IMR-90 (cell line): ENCODE results near the gene TNFRSF1A. TPM values are rescaled to one million over a fixed set of nuclear protein-coding genes. Genes with fewer than 3 reads are reported as not detected.

Experiments
- ATAC-seq: fragments of 200-7000 bp; cut with Tn5 transposase; 2 replicates; pipeline ENCODE4 v1.9.1; 2020; ENCODE audit warnings: low read depth, mild to moderate bottlenecking, moderate library complexity
- BruUV-seq: library from RNA; stranded (reverse); fragments of 400-500 nt; replicated peaks from 2 replicates; lab custom pipeline; 2021; lab: Mats Ljungman, UMichigan
- CTCF ChIA-PET: fragments of 300-600 bp; formaldehyde crosslinking; extraction: SDS; loops from one replicate; lab custom pipeline; 2021; ENCODE audit warnings: antibody characterized with exemption; lab: Yijun Ruan, JAX
- POLR2A ChIA-PET: fragments of 300-600 bp; sonication (Branson Sonifier 250); formaldehyde crosslinking; loops from one replicate; lab custom pipeline; 2022; ENCODE audit warnings: antibody characterized with exemption; ENCODE audit not compliant: unreplicated experiment; lab: Charles Lee
- DNase-seq: peaks from one replicate; pipeline ENCODE4 v3.0.0; 2013
- H2AFZ ChIP-seq: replicated peaks from 2 replicates; pipeline ENCODE3; 2013; ENCODE audit warnings: low read length, mild to moderate bottlenecking; ENCODE audit not compliant: poor library complexity
- H2AK5ac ChIP-seq: 2 replicates; pipeline ENCODE4 v1.6.1; 2013; ENCODE audit warnings: low read depth, low read length, inconsistent platforms
- H2AK9ac ChIP-seq: replicated peaks from 2 replicates; pipeline ENCODE3; 2013; ENCODE audit warnings: mild to moderate bottlenecking, low read depth, low read length, moderate library complexity; ENCODE audit not compliant: poor library complexity
- H2BK120ac ChIP-seq: 2 replicates; pipeline ENCODE4 v1.6.1; 2013; ENCODE audit warnings: low read depth, low read length, inconsistent platforms
- H2BK15ac ChIP-seq: 3 replicates; pipeline ENCODE4 v1.6.1; 2013; ENCODE audit warnings: low read depth, low read length, inconsistent platforms
- H2BK20ac ChIP-seq: 2 replicates; pipeline ENCODE4 v1.6.1; 2013; ENCODE audit warnings: low read depth, mild to moderate bottlenecking, inconsistent platforms, low read length, moderate library complexity
- H2BK5ac ChIP-seq: 2 replicates; pipeline ENCODE4 v1.6.1; 2013; ENCODE audit warnings: mild to moderate bottlenecking, low read depth, low read length, inconsistent platforms; ENCODE audit not compliant: poor library complexity, severe bottlenecking
- H3K14ac ChIP-seq: replicated peaks from 2 replicates; pipeline ENCODE4 v1.6.1; 2013; ENCODE audit warnings: low read depth, low read length, inconsistent platforms
- H3K18ac ChIP-seq: 2 replicates; pipeline ENCODE4 v1.6.1; 2013; ENCODE audit warnings: low read depth, low read length, control low read depth
- H3K23ac ChIP-seq: 2 replicates; pipeline ENCODE4 v1.6.1; 2013; ENCODE audit warnings: low read depth, low read length, inconsistent platforms
- H3K27ac ChIP-seq: 2 replicates; pipeline ENCODE4 v1.5.1; 2013; ENCODE audit warnings: mild to moderate bottlenecking, control low read depth, low read length; ENCODE audit not compliant: insufficient read depth
- H3K27me3 ChIP-seq: 2 replicates; pipeline ENCODE4 v1.6.1; 2013; ENCODE audit warnings: low read length; ENCODE audit not compliant: control insufficient read depth, insufficient read depth
- H3K36me3 ChIP-seq: 2 replicates; pipeline ENCODE4 v1.6.1; 2013; ENCODE audit warnings: low read length, mixed read lengths; ENCODE audit not compliant: control insufficient read depth, insufficient read depth
- H3K4ac ChIP-seq: 2 replicates; pipeline ENCODE4 v1.6.1; 2013; ENCODE audit warnings: low read depth, low read length, inconsistent platforms
- H3K4me1 ChIP-seq: 2 replicates; pipeline ENCODE4 v1.6.1; 2013; ENCODE audit warnings: low read length, mixed read lengths; ENCODE audit not compliant: control insufficient read depth, insufficient read depth
- H3K4me2 ChIP-seq: 2 replicates; pipeline ENCODE4 v1.6.1; 2013; ENCODE audit warnings: low read depth, mild to moderate bottlenecking, control low read depth, low read length, moderate library complexity
- H3K4me3 ChIP-seq: 2 replicates; pipeline ENCODE4 v1.5.1; 2013; ENCODE audit warnings: low read depth, mild to moderate bottlenecking, control low read depth, low read length, moderate library complexity; ENCODE audit not compliant: insufficient read depth
- H3K56ac ChIP-seq: 2 replicates; pipeline ENCODE4 v1.6.1; 2013; ENCODE audit warnings: low read length, inconsistent platforms; ENCODE audit not compliant: insufficient read depth; ENCODE audit errors: extremely low read depth
- H3K79me1 ChIP-seq, 2 experiments: 2 replicates each; pipeline ENCODE4 v1.6.1; 2013; ENCODE audit warnings: low read length in 2 of 2, inconsistent platforms in 1 of 2, low read depth in 1 of 2
- H3K9ac ChIP-seq: 2 replicates; pipeline ENCODE4 v1.6.1; 2013; ENCODE audit warnings: low read depth, low read length, control low read depth
- H3K9me1 ChIP-seq: 2 replicates; pipeline ENCODE4 v1.6.1; 2013; ENCODE audit warnings: low read length, inconsistent platforms; ENCODE audit not compliant: insufficient read depth
- H3K9me3 ChIP-seq: 2 replicates; pipeline ENCODE4 v1.6.1; 2013; ENCODE audit warnings: low read length; ENCODE audit not compliant: control insufficient read depth, insufficient read depth
- H4K20me1 ChIP-seq: 2 replicates; pipeline ENCODE4 v1.6.1; 2013; ENCODE audit warnings: low read length, inconsistent platforms; ENCODE audit not compliant: insufficient read depth
- H4K5ac ChIP-seq: 2 replicates; pipeline ENCODE4 v1.6.1; 2013; ENCODE audit warnings: mild to moderate bottlenecking, low read depth, low read length, control low read depth
- H4K8ac ChIP-seq, 2 experiments: 2 replicates each; pipeline ENCODE4 v1.6.1; 2013; ENCODE audit warnings: low read depth in 2 of 2, low read length in 2 of 2, control low read depth in 1 of 2, inconsistent platforms in 1 of 2
- H4K91ac ChIP-seq: 2 replicates; pipeline ENCODE4 v1.6.1; 2013; ENCODE audit warnings: low read depth, low read length, inconsistent platforms; ENCODE audit not compliant: insufficient read depth
- BHLHE40 ChIP-seq: fragments of 150-350 bp; IDR thresholded peaks from 2 replicates; pipeline ENCODE4 v1.6.1; 2016; ENCODE audit warnings: mild to moderate bottlenecking, low read depth, low read length
- CEBPB ChIP-seq: IDR thresholded peaks from 2 replicates; pipeline ENCODE4 v1.6.1; 2012; ENCODE audit warnings: low read depth, low read length, improper control_type of control experiment
- ELK1 ChIP-seq: fragments of 150-350 bp; IDR thresholded peaks from 2 replicates; pipeline ENCODE4 v1.6.1; 2016; ENCODE audit warnings: low read depth, mild to moderate bottlenecking, low read length, moderate library complexity, borderline replicate concordance
- SMC3 ChIP-seq: fragments of 150-350 bp; IDR thresholded peaks from 2 replicates; pipeline ENCODE4 v1.6.1; 2016; ENCODE audit warnings: low read depth, mild to moderate bottlenecking, antibody characterized with exemption, low read length, moderate library complexity
- WGBS, 2 experiments: methylation state at CpG; one replicate each; pipeline versions ENCODE4 v1.1.5 to v1.1.7; 2013; ENCODE audit warnings: missing lambda C conversion rate in 2 of 2; ENCODE audit not compliant: insufficient read length in 1 of 2; ENCODE audit errors: extremely low coverage in 2 of 2; 5-methylcytosine and 5-hydroxymethylcytosine counted together
- dilution Hi-C: fragments of 300-500 bp; cut with HindIII; formaldehyde crosslinking; loops from one replicate; pipeline ENCODE4 v1.14.3; 2018; ENCODE audit warnings: low sequenced_read_pairs; ENCODE audit not compliant: unreplicated experiment
- in situ Hi-C: fragments of 300-500 bp; cut with MboI; formaldehyde crosslinking; loops from 3 replicates; pipeline ENCODE4 v1.14.3; 2019; ENCODE audit warnings: low sequenced_read_pairs, inconsistent platforms, mixed read lengths
- intact Hi-C: fragments of 100-400 bp; cut with micrococcal nuclease; formaldehyde crosslinking; loops from 2 replicates; pipeline ENCODE4 v1.10.0; 2022
- polyA plus RNA-seq, 3 experiments: library from polyadenylated mRNA; depleted of rRNA; stranded (reverse); fragments of >200 nt; gene quantifications; 2 replicates each; pipeline ENCODE4 v1.2.3, GENCODE V29; 2012; ENCODE audit warnings: low replicate concordance in 1 of 3
- total RNA-seq: library from RNA; depleted of rRNA; stranded (reverse); fragments of >200 nt; gene quantifications from 2 replicates; pipeline ENCODE4 v1.2.3, GENCODE V29; 2012

Gene TNFRSF1A
- total and polyA plus RNA-seq, 2 of the 4 experiments (the other 2 are of a cell fraction), result 79.6 to 136 TPM

GRCh38 chr12:6336889-6337853 lies 4.7 kb downstream of the TNFRSF1A start:
- peak overlapping the region; percentile 83 for H3K27ac ChIP-seq
- H2BK20ac ChIP-seq, result peak overlapping the region; percentile 60
- H3K23ac ChIP-seq, result peak overlapping the region; percentile 90
- H2BK5ac ChIP-seq, result peak overlapping the region; percentile 93
- peak overlapping the region; percentile 96 for H3K4me2 ChIP-seq
- peaks cover 62% of the 10 kb centered on the region for H3K4me1 ChIP-seq
- H2AK9ac ChIP-seq, result peak overlapping the region; percentile 97
- no TSS peak for BruUV-seq
- H4K91ac ChIP-seq, result peak overlapping the region; percentile 94
- no peak for ATAC-seq
- DNase-seq, result no peak
- peak overlapping the region; percentile 87 for H4K5ac ChIP-seq
- intact Hi-C loops (loop anchor here (1.0 to 2.0 kb wide), 4 partner anchors 36 to 196 kb away; partner anchors contain the start of gene LTBR), dilution Hi-C loops (no loop called here), in situ Hi-C loops (loop anchor here (5.0 to 10.0 kb wide), 2 partner anchors 35 to 208 kb away; no protein-coding TSS in a partner anchor)
- H3K56ac ChIP-seq, result peak overlapping the region; percentile 97
- peak overlapping the region; percentile 87 for H3K14ac ChIP-seq
- no peaks in the 10 kb centered on the region for H3K27me3 ChIP-seq
- H2AFZ ChIP-seq, result peak overlapping the region; percentile 76
- POLR2A ChIA-PET, result interaction anchor here (0.5 to 1.5 kb wide), 7 partner anchors 9 to 1599 kb away, joined by 3 to 6 read pairs (median 4); partner anchors contain the start of genes LTBR and VAMP1
- H3K9me3 ChIP-seq, result no peaks in the 10 kb centered on the region
- CTCF ChIA-PET, result interaction anchor here (0.9 to 1.1 kb wide), 2 partner anchors 128 to 195 kb away, joined by 3 to 5 read pairs; no protein-coding TSS in a partner anchor
- no CpG with 5 or more reads among the region's 15 CpGs for WGBS, 2 experiments
- H3K9ac ChIP-seq, result peak overlapping the region; percentile 84
- peak overlapping the region; percentile 74 to 87 for H4K8ac ChIP-seq
- peak overlapping the region; percentile 96 for H3K4ac ChIP-seq
- H2AK5ac ChIP-seq, result peak overlapping the region; percentile 86
- peak overlapping the region; percentile 91 for H3K18ac ChIP-seq
- peaks cover 6 to 78% of the 10 kb centered on the region in 2 experiments; a peak in 3 of 4 replicates for H3K79me1 ChIP-seq
- H3K4me3 ChIP-seq, result peak overlapping the region; percentile 28
- H3K9me1 ChIP-seq, result peaks cover 37% of the 10 kb centered on the region
- TF ChIP-seq ELK1, result no peak
- TF ChIP-seq CEBPB, result peak; percentile 39; the same call in 1 of the 2 replicates
- TF ChIP-seq BHLHE40, result no peak
- TF ChIP-seq SMC3, result no peak
- peak overlapping the region; percentile 93 for H2BK120ac ChIP-seq
- peaks cover 38% of the 10 kb centered on the region for H3K36me3 ChIP-seq
- H2BK15ac ChIP-seq, result peak overlapping the region; percentile 68
- peaks cover 88% of the 10 kb centered on the region for H4K20me1 ChIP-seq
